ENCODE results near the gene MAML1.

Gene MAML1

DNA sequence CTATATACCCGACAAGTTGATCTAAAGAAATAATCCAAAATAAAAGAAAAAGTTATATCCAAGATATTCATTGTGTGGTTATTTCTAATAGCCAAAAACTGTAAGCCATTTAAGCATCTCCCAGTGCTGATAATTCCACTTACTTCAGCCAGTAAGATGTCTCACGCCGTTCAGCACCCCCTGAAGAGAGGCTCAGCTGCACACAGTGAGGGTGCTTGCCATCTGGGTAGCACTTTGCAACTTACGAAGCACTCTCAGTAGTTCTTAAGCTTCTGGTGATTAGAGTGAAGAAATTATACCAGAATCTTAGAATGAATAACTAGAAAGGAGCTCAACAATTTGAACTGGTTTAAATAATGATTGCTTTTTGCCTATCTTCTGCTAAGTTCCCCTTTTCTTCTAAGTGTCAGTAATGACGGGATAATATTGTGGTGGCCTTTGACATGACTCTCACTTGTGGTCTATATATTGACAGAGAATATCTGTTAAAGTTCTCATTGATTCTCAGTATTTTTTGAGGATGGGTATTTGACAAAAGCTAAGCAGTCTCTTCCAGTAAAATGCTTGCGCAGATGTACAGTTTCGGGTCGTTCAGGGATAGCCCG lies 35.0 kb downstream of the MAML1 start:
- no peaks in the 10 kb centered on the region for H3K27me3 ChIP-seq (ENCODE audit: insufficient read depth, low read depth, severe bottlenecking)
- H3K27ac ChIP-seq: no peak overlapping the region
- no peak overlapping the region for H3K4me3 ChIP-seq (ENCODE audit: low read depth, low read length)
- no peak for DNase-seq
- TF ChIP-seq, protein P1, sequence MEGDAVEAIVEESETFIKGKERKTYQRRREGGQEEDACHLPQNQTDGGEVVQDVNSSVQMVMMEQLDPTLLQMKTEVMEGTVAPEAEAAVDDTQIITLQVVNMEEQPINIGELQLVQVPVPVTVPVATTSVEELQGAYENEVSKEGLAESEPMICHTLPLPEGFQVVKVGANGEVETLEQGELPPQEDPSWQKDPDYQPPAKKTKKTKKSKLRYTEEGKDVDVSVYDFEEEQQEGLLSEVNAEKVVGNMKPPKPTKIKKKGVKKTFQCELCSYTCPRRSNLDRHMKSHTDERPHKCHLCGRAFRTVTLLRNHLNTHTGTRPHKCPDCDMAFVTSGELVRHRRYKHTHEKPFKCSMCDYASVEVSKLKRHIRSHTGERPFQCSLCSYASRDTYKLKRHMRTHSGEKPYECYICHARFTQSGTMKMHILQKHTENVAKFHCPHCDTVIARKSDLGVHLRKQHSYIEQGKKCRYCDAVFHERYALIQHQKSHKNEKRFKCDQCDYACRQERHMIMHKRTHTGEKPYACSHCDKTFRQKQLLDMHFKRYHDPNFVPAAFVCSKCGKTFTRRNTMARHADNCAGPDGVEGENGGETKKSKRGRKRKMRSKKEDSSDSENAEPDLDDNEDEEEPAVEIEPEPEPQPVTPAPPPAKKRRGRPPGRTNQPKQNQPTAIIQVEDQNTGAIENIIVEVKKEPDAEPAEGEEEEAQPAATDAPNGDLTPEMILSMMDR (IDR thresholded peaks at IDR 0.05; ENCODE audit: low read depth, low read length): no peak
- peaks cover 24% of the 10 kb centered on the region for H3K36me3 ChIP-seq
- no peaks in the 10 kb centered on the region for H3K9me3 ChIP-seq (ENCODE audit: severe bottlenecking)

DNA sequence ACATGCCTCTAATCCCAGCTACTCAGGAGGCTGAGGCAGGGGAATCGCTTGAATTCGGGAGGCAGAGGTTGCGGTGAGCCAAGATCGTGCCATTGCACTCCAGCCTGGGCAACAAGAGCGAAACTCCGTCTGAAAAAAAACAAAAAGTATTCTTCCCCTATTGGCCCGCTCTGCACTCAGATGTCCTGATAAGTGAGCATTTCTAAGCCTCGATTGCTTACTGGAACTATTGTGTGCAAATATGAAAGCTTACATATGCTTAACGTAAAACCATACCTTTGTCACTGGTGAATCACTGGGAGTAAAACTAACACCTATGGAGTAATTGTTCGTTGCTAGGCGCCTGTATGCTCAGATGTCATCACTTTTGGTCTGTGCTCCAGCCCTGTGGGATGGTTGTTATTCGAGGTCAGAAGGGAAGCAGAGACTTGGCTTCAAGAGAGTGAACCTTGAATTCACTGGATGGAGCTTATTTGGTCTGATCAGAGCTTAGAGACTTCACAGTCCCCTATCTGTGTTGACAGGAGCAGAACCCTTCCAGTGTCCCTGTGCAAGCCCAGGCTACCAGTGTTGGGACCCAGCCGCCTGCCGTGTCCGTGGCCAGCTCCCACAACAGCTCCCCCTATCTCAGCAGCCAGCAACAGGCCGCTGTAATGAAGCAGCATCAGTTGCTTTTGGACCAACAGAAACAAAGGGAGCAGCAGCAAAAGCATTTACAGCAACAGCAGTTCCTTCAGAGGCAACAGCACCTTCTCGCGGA lies 35.9 kb downstream of the MAML1 start:
- Histone ChIP-seq H3K4me3 (ENCODE audit: low read depth, low read length) (no peak overlapping the region), H3K9me3 (ENCODE audit: severe bottlenecking) (no peaks in the 10 kb centered on the region), H3K27ac (no peak overlapping the region), H3K27me3 (ENCODE audit: insufficient read depth, low read depth, severe bottlenecking) (no peaks in the 10 kb centered on the region), H3K36me3 (peaks cover 24% of the 10 kb centered on the region)
- TF ChIP-seq, protein P1 (IDR thresholded peaks at IDR 0.05; ENCODE audit: low read depth, low read length): no peak
- no peak for DNase-seq

DNA sequence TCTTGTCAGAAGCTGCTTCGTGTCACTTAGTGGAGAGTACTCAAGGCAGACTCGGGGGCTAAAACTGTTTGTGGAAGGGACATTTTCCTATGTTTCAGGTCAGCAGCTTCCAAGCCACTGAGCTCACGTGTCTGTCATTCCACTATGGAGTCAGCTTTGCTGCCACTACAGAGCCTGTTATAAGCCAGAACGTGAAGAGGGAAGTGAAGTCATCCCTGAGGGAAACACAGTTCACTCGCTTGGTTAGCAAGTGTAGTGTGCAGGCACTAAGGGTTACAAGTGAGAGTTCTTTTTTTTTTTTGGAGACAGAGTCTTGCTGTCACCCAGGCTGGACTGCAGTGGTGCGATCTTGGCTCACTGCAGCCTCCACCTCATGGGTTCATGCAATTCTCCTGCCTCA lies 36.6 kb downstream of the MAML1 start:
- Histone ChIP-seq H3K27me3 (ENCODE audit: insufficient read depth, low read depth, severe bottlenecking) (no peaks in the 10 kb centered on the region), H3K27ac (no peak overlapping the region), H3K9me3 (ENCODE audit: severe bottlenecking) (no peaks in the 10 kb centered on the region), H3K36me3 (peaks cover 24% of the 10 kb centered on the region), H3K4me3 (ENCODE audit: low read depth, low read length) (no peak overlapping the region)
- TF ChIP-seq, protein P1 (IDR thresholded peaks at IDR 0.05; ENCODE audit: low read depth, low read length): no peak
- no peak for DNase-seq

DNA sequence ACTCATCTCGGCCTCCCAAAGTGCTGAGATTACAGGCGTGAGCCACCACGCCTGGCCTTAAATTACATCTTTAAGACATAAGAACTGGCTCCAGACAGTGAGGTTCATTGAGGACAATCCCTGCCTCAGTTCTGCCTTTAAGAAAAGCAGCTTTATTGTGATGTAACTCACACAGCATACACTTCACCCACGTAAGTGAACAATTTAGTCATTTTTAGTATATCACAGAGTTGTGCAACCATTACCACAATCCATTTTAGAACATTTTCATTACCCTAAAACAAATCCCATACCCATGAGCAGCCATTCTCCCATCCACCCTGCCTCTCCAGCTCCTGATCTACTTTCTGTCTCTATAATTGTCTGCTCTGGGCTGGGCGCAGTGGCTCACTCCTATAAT lies 37.2 kb downstream of the MAML1 start:
- DNase-seq: no peak
- Histone ChIP-seq H3K27ac (no peak overlapping the region), H3K36me3 (peaks cover 24% of the 10 kb centered on the region), H3K4me3 (ENCODE audit: low read depth, low read length) (no peak overlapping the region), H3K9me3 (ENCODE audit: severe bottlenecking) (no peaks in the 10 kb centered on the region), H3K27me3 (ENCODE audit: insufficient read depth, low read depth, severe bottlenecking) (no peaks in the 10 kb centered on the region)
- TF ChIP-seq, protein P1 (IDR thresholded peaks at IDR 0.05; ENCODE audit: low read depth, low read length): no peak

DNA sequence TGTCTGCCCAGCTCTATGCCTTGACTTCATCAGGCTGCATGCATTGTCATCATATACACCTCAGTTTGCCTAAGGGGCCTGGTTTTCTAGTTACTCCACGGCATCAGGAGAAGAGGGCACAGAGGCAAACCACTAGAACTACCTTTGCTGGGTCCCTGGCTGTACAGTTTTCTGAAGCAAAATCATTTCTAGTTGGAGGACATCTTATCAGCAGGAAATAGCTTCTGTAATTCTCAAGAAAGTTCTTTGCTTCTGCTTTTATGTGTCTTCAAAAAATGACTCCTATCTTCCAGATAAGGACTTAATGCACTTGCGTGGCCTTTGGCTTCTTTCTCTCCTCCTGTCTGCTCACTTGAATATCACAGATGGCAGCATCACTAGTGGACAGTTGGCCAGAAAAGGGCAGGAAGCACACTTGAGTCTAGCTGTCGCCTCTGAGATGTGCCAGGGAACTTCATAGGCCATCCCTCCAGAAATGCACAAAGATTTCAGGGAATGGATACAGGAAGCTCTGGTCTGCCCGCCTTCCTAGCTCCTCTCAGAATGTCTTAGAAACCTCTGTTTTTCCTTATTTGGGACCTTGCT lies 38.8 kb downstream of the MAML1 start:
- Histone ChIP-seq H3K27me3 (ENCODE audit: insufficient read depth, low read depth, severe bottlenecking) (no peaks in the 10 kb centered on the region), H3K9me3 (ENCODE audit: severe bottlenecking) (no peaks in the 10 kb centered on the region), H3K27ac (no peak overlapping the region), H3K4me3 (ENCODE audit: low read depth, low read length) (no peak overlapping the region), H3K36me3 (peaks cover 14% of the 10 kb centered on the region)
- TF ChIP-seq, protein P1 (IDR thresholded peaks at IDR 0.05; ENCODE audit: low read depth, low read length): no peak
- no peak for DNase-seq

Measured in WERI-Rb-1 (cell line).